DMS153 (cell line): ENCODE measurements around the gene R3HDM4.
"Not testable (repeated sequence)": the region's sequence is repeated elsewhere in the genome, so short reads cannot be mapped to it uniquely, and the experiment has no call there.

Source experiments
- DNase-seq: peaks from one replicate; lab custom pipeline; 2025; lab: John Stamatoyannopoulos, UW

Gene R3HDM4

DNA sequence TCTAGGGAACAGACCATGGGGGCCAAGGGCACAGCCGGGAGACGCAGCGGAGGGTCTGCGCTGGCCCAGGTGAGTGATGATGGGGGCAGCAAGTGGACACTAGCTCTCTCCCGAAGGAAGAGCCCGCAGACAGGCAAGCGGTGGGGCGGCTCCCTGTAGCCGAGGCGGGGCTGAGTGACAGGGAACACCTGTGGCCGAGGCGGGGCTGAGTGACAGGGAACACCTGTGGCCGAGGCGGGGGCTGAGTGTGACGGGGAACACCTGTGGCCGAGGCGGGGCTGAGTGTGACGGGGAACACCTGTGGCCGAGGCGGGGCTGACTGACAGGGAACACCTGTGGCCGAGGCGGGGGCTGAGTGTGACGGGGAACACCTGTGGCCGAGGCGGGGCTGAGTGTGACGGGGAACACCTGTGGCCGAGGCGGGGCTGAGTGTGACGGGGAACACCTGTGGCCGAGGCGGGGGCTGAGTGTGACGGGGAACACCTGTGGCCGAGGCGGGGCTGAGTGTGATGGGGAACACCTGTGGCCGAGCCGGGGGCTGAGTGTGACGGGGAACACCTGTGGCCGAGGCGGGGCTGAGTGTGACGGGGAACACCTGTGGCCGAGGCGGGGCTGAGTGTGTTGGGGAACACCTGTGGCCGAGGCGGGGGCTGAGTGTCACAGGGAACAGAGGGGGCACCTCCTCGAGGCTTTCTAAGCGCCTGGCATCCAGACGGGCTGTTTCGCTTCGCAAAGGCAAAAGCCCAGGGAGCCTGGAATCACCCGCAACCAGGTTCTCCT, 21.4 kb downstream of the R3HDM4 start:
- not testable (repeated sequence) for DNase-seq

DNA sequence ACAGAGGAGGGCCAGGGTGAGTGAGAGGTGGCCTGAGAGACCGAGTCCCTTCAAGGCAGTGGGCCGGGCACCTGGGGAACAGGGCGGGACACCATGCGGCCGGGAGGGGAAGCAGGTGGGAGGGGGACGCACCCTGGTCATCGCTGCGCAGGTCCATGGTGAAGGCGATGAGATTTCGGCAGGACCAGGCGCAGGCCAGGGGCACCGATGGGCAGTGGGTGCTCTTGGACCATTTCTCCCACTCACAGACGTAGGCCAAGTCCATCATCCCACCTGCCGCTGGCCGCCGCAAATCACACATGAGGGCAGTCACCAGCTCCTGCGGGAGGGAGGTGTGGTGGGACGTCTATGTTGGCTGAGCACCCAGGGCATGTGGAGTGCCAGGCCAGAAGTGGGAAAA, 22.2 kb downstream of the R3HDM4 start:
- no peak for DNase-seq

DNA sequence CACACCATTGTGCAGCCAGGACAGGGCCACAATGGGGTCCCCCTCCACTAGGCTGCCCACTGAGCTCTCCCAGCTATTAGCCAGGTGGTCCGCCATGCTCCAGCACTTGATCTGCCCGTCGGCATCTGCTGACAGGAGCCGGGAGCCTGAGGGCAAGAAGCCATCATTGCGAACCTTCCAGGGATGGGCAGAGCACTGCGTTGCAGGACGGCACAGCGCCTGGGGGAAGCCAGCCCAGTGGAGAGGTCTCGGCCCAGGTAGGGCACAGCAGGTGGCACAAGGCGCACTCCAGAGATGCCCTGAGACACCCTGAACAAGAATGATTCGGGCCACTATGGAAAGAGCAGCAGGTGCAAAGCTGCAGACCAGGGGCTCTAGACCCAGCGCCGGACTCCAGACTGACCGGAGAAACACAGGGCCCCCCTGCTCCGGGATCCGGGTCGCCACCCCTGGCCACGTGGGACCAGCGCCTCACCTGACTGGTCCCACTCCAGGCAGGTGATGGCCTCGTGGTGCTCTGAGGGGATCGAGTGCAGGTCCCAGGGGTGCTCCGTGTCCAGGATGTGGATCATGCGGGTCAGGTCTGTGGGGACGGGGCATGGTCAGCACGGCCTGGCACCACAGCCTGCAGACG, 23.2 kb downstream of the R3HDM4 start:
- no peak for DNase-seq

DNA sequence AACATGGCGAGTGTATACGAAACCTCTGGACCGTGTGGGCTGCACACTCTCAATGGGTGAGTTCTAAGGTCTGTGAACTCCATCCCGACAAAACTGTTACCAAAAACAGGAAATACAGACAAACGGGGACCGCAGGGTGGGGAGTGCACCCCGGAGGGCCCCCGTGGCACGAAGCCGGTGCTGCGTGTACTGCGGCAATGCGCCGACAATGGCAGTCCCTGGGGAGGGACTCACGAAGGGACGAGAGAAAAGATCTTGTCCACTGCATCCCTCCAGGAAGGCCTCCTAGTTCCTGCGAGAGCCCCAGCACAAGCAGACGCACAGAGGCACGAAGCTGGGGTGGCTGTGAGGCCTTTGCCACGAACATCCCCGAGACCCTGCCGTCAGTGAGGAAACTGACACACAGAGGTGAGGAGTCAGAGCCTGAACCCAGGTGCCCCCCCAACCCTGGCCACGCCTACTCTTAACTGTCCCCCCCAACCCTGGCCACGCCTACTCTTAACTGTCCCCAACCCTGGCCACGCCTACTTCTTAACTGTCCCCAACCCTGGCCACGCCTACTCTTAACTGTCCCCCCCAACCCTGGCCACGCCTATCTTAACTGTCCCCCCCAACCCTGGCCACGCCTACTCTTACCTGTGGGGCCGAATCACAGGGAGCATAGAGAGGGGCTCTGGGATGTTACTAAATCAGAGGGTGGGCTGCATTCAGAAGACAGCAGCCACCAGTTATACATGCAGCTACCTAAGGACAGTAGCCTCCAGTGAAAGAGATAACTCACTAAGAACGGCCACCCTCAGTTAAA, 24.2 kb downstream of the R3HDM4 start:
- no peak for DNase-seq

DNA sequence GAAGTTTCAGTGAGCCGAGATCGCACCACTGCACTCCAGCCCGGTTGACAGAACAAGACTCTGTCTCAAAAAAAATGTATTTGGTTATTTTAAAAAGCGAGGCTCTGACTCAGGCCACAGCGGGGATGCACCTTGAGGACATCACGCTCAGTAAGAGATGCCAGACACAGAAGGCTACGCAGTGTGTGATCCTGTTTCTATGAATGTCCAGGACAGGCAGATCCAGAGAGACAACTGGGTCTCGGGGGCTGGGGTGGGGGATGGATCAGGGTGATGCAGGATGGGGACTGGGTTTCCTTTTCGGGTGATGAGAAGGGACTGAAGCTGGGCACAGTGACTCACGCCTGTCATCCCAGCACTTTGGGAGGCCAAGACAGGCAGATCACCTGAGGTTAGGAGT, 25.4 kb downstream of the R3HDM4 start:
- no peak for DNase-seq

DNA sequence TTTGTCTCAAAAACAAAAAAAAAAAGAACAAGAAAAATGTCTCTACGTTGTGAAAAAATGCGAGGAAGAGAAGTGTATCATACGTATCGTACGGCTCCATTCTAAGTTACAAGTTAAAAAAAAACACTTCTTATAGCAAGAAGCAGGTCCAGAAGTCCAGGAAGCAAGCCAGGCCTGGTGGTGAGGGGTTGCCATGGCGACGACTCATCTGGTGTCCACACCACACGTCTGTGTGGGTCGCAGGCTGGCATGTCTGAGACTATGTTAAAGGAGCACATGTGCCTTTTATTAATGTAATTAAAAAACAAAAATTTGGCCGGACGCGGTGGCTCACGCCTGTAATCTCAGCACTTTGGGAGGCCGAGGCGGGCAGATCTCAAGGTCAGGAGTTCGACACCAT, 25.9 kb downstream of the R3HDM4 start:
- DNase-seq, result no peak

DNA sequence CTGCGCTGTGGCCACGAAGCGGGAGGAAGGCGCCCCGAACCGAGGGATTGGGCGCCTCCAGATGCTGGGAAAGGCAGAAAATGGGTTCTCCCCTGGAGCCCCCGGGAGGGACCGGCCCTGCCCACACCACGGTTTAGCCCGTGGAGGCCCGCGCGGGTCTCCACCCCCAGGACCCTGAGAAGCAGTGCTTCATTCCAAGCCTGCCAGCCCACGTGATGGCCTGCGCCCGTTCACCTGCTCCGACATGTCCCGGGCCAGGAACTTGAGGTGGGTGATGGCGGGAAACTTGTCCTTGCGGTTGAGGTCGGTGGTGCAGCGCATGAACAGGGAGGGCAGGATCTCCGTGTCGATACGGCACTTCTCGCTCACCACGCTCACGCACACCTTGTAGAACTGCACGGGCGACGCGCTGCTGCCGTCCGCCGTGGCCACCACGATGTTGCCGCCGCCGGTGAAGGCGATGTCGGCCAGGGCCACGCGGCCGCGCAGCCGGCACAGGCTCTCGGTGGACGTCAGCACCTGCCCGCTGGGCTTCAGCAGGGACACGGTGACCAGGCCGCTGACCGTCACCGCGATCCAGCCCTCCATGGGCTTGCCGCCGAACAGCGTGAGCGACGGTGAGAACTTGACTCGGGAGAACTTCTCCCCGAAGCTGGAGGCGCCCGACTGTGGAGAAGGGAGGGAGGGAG, 27.3 kb downstream of the R3HDM4 start:
- no peak for DNase-seq

DNA sequence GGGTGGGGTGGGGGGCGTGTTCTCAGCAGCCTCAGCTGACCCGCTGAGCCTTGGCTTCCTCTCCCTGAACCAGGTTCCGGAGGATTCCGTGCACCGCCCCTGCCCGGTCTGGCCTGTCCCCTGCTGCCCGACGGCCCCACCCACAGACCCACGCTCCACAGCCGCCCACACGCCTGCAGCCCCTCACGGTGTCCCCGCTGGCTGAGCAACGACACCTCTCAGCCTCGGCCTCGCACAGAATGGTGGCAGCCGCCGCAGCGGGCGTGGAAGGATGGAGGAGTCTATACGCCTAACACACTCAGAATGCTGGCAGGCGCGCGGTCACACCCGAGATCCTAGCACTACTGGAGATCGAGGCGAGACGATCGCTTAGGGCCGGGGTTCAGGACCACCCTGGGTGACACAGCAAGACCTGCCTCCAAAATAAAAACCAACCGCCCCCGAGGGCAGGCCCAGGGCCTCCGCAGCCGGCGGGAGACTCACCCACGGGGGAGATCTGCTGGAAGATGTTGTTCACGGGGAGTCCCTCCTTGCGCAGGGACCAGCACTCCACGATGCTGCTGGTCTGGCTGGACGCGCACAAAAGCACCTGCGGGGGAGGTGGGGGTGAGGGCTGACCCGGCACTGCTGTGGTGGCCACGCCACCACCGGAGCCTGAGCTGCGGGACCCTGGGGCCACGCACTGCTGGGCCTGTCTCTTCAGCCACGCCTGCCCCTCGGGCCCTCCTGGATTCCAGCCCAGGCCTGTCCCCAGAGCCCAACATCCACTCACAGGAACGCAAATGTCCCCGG, 28.4 kb downstream of the R3HDM4 start:
- no peak for DNase-seq

DNA sequence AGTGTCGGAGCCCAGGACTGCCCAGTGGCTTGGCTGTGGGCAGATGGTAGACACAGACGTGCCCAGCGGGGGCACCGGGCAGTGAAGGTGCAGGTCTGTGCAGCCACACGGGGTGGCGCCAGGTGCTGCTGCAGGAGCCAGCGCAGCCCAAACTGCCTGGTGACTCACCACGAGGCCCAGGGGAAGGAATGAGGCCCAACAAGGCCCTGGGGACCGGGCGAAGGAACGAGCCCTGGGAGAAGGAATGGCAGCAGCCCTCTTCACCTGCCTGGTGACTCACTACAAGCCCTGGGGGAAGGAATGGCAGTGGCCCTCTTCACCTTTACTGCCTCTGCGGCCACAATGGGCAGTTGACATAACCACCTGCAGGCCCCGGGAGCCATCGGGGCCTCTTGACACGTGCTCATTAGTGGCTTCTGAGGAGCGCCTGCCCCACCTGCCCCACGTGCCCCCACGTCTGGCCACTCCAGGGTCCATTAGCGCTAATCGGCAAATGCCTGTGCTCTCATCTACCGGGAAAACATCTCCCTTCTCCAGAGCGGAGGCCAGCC, 29.3 kb downstream of the R3HDM4 start:
- peak; percentile 29 for DNase-seq

DNA sequence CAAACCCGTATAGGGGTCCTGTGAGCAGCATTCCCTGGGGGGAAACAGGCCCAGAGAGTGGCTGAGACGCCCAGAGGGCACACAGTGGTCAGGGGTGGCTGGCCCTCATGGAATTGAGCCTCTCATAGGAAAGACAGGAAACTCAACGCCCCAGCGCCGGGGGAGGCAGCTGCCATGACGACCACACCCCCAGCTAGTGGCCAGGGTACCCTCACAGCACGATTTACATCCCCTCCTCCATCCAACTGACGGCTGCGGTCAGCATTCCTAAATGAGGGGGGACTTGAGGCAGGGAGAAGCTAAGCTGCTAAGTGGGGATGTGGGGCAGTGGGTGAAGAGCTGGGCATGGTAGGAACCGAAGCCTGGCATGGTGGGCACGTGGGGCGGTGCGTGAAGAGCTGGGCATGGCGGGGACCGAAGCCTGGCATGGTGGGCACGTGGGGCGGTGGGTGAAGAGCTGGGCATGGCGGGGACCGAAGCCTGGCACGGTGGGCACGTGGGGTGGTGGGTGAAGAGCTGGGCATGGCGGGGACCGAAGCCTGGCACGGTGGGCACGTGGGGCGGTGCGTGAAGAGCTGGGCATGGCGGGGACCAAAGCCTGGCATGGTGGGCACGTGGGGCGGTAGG, 30.0 kb downstream of the R3HDM4 start:
- DNase-seq, result no peak

DNA sequence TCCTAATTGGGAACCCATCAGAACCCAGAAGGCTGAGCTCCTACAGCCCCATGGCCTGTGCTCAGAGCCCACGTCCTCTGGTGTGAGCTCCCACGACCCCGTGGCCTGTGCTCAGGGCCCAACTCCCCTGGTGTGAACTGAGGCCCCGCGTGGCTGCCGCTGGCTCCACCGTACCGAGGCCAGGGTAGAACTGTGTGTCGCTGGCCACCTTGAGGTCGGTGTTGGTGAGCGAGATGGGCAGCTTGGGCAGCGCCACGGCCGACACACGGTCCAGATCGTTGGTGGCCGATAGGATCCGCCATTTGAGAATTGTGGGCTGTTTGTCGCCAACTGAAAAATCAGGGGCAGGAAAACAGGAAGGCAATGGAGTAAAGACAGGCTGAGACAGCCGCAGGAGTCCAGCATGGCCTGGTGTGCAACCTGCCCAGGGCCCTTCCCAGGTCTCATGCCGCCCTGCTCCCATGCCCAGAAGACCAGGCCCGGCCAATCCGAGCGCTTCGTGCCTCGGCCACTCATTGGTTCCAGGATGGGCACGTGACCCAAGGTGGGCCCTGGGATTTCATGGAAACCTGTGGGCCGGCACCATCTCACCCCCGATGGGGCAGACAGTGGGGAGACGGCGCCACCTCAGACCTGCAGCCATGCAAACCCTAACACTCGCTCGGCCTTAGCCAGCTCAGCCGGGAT, 31.5 kb downstream of the R3HDM4 start:
- DNase-seq, result no peak

DNA sequence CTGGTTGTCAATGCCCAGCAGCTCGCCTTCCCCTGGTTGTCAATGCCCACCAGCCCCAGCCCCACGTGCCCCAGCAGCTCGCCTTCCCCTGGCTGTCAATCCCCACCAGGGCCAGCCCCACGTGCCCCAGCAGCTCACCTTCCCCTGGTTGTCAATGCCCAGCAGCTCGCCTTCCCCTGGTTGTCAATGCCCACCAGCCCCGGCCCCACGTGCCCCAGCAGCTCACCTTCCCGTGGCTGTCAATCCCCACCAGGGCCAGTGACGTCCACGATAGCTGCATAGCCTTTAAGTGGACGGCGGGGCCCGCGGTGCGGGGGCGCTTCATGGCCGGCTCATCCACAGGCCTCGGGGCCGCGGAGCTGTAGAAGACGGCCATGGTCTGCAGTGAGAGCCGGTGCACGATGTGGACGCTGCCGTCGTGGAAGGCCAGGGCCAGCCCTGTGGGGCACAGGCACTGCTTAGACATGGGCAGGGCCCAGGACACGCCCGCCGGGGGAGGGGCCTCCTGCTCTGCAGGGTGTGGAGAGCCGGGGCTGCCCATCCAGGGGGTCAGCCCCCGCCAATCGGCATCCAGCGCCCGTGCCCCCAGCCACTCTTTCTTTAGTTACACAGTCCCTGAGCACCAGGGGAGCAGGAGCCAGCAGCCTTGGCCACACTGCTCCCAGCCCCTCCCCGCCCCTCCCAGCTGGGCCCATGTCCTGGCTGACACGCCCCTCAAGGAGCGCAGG, 33.1 kb downstream of the R3HDM4 start:
- no peak for DNase-seq

DNA sequence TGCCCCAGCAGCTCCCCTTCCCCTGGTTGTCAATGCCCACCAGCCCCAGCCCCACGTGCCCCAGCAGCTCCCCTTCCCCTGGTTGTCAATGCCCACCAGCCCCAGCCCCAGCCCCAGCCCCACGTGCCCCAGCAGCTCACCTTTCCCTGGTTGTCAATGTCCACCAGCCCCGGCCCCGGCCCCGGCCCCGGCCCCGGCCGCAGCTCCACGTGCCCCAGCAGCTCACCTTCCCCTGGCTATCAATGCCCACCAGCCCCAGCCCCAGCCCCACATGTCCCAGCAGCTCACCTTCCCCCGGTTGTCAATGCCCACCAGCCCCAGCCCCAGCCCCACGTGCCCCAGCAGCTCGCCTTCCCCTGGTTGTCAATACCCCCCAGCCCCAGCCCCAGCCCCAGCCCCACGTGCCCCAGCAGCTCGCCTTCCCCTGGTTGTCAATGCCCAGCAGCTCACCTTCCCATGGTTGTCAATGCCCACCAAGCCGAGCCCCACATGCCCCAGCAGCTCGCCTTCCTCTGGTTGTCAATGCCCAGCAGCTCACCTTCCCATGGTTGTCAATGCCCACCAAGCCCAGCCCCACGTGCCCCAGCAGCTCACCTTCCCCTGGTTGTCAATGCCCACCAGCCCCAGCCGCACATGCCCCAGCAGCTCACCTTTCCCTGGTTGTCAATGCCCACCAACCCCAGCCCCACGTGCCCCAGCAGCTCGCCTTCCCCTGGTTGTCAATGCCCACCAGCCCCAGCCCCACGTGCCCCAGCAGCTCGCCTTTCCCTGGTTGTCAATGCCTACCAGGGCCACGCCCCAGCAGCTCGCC, 34.1 kb downstream of the R3HDM4 start:
- not testable (repeated sequence) for DNase-seq

DNA sequence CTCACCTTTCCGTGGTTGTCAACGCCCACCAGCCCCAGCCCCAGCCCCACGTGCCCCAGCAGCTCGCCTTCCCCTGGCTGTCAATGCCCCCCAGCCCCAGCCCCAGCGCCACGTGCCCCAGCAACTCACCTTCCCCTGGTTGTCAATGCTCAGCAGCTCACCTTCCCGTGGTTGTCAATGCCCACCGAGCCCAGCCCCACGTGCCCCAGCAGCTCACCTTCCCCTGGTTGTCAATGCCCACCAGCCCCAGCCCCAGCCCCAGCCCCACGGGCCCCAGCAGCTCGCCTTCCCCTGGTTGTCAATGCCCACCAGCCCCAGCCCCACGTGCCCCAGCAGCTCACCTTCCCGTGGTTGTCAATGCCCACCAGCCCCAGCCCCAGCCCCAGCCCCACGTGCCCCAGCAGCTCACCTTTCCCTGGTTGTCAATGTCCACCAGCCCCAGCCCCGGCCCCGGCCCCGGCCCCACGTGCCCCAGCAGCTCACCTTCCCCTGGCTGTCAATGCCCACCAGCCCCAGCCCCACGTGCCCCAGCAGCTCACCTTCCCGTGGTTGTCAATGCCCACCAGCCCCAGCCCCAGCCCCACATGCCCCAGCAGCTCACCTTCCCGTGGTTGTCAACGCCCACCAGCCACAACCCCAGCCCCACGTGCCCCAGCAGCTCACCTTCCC, 34.9 kb downstream of the R3HDM4 start:
- not testable (repeated sequence) for DNase-seq

DNA sequence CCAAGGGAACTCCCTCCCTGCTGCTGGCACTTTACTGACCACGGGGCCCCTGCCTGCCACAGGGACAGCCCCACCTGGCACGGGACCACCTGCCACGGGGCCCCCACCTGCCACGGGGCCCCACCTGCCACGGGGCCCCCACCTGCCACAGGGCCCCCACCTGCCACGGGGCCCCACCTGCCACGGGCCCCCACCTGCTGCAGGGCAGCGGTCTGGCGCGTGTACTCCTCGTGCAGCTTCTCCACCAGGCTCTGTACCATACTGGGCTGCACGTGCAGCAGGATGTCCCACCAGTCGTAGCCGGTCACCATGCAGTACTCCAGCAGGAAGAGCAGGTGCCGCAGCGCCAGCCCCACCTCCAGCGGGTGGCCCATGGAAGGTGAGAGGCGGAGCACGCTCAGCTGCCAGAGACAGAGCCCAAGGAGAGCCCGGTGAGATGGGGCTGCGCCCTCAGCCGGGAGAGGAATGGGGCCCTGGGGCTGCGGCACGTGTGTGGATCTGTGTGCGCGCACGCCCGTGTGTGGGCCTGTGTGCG, 36.2 kb downstream of the R3HDM4 start:
- no peak for DNase-seq

DNA sequence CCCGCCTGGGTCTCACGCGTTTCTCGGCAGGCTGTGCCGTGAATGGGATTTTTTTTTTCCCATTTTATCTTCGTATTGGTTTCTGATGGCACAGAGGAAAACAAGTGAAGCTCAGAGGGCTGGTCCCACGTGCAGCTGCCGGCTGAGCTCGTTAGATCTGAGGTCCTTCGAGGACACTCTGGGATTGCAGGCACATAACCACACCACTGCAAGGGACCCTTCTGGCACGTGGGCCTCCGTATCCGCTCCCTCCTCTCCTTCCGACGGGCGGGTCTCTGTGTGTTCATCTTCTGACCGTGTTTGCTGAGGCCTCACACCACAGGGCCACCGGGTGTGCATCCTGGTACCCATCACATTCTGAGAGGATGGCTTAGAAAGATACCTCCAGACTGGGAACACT, 36.9 kb downstream of the R3HDM4 start:
- DNase-seq, result no peak

DNA sequence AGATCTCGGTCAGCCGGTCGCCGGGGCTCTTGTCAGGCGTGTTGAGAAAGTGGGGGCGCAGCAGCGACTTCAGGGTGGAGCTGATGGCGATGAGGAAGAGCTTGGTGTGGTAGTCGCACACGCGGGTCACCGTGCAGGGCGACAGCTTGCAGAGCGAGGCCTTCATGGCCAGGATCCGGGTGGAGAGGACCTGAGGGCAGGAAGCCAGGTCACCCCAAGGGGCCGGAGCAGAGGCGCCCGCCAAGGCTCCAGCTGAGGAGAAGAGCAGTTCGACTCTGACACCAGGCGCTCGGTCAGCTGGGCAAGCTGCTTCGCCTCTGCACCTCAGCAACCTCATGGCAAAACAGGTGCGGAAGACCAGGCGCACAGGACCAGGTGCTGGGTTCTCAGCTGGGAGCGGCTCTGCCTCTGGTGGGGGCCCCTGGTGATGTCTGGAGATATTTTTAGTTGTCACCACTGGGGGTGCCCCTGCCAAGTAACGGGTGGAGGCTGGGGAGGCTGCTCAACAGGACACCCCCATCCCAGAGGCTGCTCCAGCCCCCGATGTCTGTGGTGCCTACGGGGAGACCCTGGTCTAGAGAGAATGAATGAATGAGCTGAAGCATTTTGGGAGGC, 37.6 kb downstream of the R3HDM4 start:
- DNase-seq, result no peak
